ENCODE data around the gene CAPSL.
"Not testable (repeated sequence)": the region's sequence is repeated elsewhere in the genome, so short reads cannot be mapped to it uniquely, and the experiment has no call there.

Gene CAPSL

GRCh38 chr5:35870605-35871004 lies 67.8 kb downstream of the CAPSL start:
- no peak for DNase-seq

GRCh38 chr5:35869685-35870277 lies 68.6 kb downstream of the CAPSL start:
- no peak for DNase-seq

- DNase-seq, result no peak
Measured at GRCh38 chr5:35867998-35868397, 70.4 kb downstream of the CAPSL start.

- DNase-seq, result no peak
Measured at GRCh38 chr5:35863159-35863558, 75.3 kb downstream of the CAPSL start.

- DNase-seq, result no peak
Measured at GRCh38 chr5:35862126-35862525, 76.3 kb downstream of the CAPSL start.

- DNase-seq, result no peak
Measured at GRCh38 chr5:35861718-35862117, 76.7 kb downstream of the CAPSL start.

- no peak for DNase-seq
Measured at GRCh38 chr5:35860686-35861085, 77.7 kb downstream of the CAPSL start.

GRCh38 chr5:35859101-35859661 lies 79.2 kb downstream of the CAPSL start:
- no peak for DNase-seq

GRCh38 chr5:35857606-35858205 lies 80.7 kb downstream of the CAPSL start:
- no peak for DNase-seq

GRCh38 chr5:35856765-35857351 lies 81.6 kb downstream of the CAPSL start, which contains the start of gene IL7R:
TSS of gene IL7R (plus strand) at chr5:35856891. CDS start at chr5:35856978, 87 bp downstream.
- no peak for DNase-seq

- DNase-seq, result not testable (repeated sequence)
Measured at GRCh38 chr5:35856186-35856764, 82.1 kb downstream of the CAPSL start.

- DNase-seq, result no peak
Measured at GRCh38 chr5:35855187-35855586, 83.2 kb downstream of the CAPSL start.
